C4-2B (cell line): ENCODE results near the gene PHLDB3.

Source experiments
- H3K27ac ChIP-seq: fragments of 450-650 bp; 2 replicates; pipeline ENCODE4 v1.5.1; 2017
- CTCF ChIP-seq: fragments of 450-650 bp; conservative IDR thresholded peaks from 2 replicates; pipeline ENCODE4 v1.5.1; 2017; ENCODE audit warnings: mild to moderate bottlenecking
- ZFX ChIP-seq: fragments of 450-650 bp; IDR thresholded peaks from 2 replicates; pipeline ENCODE4 v1.6.1; 2017

The PHLDB3 gene

DNA sequence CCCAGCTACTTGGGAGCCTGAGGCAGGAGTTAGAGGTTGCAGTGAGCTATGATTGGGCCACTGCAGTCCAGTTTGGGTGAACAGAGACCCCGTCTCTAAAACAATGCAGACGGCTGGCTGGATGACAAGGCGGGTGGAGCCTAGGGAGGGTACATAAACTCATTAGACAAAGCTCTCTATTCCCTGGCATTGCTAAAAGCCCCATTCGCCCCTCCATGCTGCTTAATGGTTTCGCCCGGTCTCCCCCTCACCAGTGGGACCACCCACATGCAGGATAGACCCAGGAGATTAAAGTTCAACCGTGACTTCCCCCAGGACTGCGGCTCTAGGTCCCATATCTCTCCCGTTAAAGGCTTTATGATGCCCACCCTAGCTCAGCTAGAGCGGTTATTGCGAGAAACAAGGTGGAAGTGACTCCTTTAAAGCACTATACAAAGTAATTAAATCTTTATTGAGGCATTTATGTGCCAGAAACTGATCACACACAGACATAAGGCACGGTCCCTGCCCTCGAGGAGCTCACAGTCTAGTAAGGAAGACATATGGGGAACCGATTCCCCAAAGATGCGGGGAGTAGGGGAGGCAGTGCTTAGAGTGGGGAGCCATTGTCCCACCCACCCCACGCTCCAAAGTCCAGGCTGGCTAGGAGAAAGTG lies 44.1 kb downstream of the PHLDB3 start:
- TF ChIP-seq ZFX (no peak), CTCF (no peak)
- H3K27ac ChIP-seq = no peak overlapping the region

GRCh38 chr19:43457809-43458208 lies 46.7 kb downstream of the PHLDB3 start:
- TF ChIP-seq ZFX (no peak), CTCF (no peak)
- H3K27ac ChIP-seq = no peak overlapping the region

- no peak for TF ChIP-seq CTCF
- no peak for TF ChIP-seq ZFX
- peak overlapping the region; percentile 84 for H3K27ac ChIP-seq
Observed at GRCh38 chr19:43455321-43456113, 49.0 kb downstream of the PHLDB3 start.

- H3K27ac ChIP-seq = peak overlapping the region; percentile 84
- TF ChIP-seq CTCF (no peak), ZFX (no peak)
Observed at GRCh38 chr19:43454031-43454430, 50.5 kb downstream of the PHLDB3 start.

GRCh38 chr19:43452582-43452981 lies 52.0 kb downstream of the PHLDB3 start:
- no peak overlapping the region for H3K27ac ChIP-seq
- TF ChIP-seq CTCF = no peak
- no peak for TF ChIP-seq ZFX

DNA sequence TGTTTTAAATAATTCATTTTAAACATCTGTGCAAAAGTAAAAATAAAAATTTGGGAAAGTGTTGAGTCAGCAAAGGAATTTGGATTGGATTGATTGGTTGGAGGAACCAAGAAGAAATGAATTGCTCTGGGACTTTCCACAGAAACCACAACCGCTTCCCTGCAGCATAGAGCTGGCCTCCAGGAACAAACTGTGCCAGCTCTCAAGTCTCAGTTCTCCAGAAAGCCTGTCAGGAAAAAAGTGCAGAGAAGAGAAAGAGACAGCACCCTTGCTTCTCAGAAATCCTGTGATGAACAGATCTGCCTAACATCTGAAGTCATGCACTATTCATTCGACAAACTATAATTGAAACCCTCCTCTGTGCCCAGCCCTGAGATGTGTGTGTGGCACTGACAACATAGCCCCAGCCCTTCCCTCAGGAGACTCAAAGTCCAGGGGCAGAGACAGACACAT lies 54.0 kb downstream of the PHLDB3 start:
- H3K27ac ChIP-seq = no peak overlapping the region
- no peak for TF ChIP-seq ZFX
- TF ChIP-seq CTCF = no peak

DNA sequence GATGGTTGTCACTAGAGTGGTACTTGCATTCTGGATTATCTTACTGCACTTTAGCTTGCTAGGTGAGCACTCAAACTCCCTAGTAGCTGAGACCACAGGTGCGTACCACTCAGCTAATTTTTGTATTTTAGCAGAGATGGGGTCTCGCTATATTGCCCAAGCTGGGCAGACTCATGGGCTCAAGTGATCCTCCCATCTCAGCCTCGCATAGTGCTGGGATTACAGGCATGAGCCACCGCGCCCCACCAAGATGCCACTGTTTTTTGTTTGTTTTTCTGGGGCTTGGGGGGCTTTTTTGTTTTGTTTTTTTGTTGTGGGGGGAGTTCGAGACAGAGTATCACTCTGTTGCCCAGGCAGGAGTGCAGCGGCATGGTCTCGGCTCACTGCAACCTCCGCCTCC lies 56.9 kb downstream of the PHLDB3 start:
- H3K27ac ChIP-seq = no peak overlapping the region
- TF ChIP-seq CTCF (no peak), ZFX (no peak)
